Iris pigment epithelial cell (primary cell): ENCODE data around the gene ACAD8.

Experiments used
- DNase-seq: peaks from one replicate; pipeline ENCODE4 v3.0.0-alpha.2; 2011; ENCODE audit warnings: low read depth

ACAD8 gene

DNA sequence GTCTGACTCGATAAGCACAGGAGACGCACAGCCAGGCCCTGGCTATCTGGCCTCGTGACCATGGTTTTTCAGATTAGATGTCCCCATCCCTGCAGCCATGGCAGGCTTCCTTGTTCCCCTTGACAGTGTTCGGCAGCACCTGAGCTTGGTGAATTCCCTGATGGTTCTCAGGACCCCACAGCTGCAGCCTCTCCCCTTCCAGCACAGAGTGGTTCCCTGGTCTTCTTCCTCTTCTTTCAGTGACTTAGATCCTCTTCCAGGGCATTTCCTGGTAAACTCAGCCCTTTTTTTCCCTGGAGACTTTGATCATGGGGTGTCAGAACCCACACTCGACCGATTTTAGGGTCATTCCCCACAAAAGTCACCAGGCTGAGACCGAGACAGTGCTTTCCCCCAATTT lies 37.3 kb downstream of the ACAD8 start:
- DNase-seq: no peak

DNA sequence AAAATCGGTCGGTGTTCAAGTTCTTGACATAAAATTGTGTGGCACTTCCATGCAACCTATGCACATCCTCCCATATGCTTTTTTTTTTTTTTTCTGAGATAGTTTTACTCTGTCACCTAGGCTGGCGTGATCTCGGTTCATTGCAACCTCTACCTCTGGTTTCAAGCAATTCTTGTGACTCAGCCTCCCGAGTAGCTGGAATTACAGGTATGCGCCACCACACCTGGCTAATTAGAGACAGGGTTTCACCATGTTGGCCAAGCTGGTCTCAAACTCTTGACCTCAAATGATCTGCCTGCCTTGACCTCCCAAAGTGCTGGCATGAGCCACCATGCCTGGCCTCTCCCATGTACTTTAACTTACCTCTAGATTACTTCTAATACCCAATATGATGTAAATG lies 37.8 kb downstream of the ACAD8 start:
- DNase-seq: no peak

DNA sequence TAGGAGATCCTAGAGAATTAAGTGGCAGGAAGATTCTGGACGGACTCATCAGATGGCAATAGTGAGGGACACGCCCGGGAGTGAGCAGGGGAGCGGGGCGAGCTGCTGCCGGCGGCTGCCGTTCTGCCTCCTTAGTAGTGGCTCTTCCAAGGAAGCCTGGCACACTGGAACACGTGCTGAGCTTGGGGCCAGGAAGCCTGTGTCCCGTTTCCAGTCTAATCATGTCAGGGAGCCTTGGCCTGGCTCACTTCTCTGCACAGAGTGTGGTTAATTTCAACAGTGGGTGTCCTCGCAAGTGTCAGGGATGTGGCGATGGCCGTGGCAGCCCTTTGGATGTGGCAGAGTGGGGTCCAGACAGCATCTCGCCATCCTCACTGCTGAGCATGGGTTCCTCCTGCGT lies 39.3 kb downstream of the ACAD8 start:
- DNase-seq: no peak

DNA sequence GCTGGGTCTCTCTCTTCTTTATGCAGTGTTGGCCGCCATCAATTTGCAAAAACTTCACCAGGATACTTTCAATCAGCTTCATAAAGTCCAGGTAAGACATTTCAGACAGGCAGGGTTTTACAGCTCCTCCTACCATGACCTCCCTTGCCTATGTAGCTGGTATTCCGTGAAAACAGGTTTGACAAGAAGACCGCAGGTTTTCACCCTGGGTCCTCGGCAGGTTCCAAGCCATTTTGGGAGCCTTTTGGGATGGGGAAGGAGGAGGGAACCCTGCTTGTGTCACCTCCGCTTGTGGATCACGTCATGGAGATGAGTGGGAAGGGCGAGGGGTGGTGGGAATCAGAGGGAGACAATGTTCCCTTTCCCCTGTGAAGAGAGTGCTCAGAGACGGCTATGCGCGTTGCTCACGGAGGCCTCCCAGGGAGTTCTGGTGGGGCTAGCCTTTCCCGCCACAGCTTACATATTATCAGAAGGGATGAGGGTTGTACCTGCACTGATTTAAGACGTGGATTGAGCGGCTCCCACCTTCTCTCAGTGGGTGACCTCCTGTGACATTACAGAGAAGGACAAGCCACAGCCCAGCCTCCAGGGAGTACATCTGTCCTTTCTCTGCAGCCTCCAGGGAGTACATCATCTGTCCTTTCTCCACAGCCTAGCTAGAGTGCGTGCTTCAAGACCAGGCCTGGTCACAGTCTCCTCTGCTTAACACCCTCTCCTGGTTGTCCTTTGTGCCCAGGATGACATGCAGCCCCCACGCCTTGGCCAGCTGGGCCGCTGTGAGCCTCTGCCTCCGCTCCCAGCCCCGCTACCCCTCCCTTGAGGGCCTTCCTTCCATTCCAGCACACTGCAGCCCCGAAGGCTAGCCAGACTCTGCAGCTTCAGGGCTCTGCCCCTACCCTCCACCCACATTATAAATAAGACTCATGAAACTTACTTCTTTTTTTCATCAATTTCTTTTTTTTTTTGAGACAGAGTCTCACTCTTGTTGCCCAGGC lies 40.0 kb downstream of the ACAD8 start:
- DNase-seq: no peak

DNA sequence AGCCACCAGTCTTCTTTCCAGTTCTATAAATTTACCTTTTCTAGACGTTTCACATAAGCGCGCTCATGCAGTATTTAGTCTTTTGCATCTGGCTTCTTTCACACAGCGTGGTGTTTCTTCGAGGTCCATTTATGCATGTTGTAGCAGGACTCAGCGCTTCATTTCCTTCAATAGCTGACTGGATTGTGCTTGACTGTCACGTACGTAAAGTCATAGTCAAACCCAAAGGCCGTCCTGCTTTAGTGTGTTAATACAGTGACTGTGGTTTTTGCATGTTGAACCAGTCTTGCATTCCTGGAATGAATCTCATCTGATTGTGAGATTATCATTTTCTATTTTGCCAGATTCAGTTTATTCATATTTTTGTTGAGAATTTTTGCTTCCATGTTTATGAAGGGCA lies 41.3 kb downstream of the ACAD8 start:
- DNase-seq: no peak

DNA sequence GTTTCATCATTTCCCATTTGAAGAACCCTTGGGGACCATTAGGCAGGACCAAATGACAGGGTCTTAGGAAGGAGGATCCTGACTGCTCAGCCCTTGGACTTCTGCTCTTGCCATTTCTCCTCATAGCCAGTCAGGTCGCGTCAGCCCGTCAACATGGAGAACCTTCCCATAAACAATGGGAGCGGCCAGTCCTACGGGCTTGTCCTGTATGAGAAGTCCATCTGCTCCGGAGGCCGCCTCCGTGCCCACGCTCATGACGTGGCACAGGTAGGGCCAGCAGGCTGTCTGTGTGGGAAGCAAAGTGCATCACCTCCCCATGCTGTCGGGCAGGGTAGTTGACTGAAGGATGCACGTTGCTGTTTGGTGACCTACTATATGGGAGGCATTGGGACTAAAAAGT lies 58.9 kb downstream of the ACAD8 start:
- DNase-seq: no peak

DNA sequence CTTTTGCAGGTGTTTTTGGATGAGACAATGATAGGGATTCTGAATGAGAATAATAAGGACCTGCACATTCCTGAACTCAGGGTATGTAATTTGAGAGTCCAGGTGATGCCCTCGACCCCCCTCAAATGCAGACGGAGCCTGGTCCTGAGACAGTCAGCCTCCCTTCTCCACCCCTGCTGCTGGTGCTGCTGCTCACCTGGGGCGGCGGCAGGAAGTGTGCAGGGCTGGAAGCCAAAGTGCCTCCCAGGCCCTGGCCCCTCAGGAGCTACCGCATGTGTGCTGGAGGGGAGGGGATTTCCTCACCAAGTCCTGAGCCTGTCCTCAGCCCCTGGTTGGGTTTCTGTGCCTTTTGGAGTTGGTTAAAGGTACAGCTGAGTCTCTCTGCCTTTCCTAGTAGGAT lies 59.4 kb downstream of the ACAD8 start:
- no peak for DNase-seq

DNA sequence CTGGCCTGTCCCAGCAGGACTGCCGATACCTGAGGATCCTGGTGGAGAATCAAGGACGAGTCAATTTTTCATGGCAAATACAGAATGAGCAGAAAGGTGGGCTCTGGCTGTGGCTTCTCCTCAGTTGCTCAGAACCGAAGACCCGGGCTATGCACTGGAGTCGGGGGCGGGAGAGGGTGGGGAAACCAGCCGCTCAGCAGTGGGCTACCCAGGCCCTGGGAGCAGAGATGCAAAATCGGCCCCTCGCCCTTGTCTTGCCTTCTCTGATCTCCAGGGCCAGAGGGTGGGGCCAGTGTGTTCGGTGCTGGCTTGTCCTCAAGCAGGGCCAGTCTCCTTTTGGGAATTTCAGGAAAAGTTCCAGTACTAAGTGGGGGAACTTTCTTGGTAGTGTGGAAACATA lies 60.0 kb downstream of the ACAD8 start:
- DNase-seq: no peak

DNA sequence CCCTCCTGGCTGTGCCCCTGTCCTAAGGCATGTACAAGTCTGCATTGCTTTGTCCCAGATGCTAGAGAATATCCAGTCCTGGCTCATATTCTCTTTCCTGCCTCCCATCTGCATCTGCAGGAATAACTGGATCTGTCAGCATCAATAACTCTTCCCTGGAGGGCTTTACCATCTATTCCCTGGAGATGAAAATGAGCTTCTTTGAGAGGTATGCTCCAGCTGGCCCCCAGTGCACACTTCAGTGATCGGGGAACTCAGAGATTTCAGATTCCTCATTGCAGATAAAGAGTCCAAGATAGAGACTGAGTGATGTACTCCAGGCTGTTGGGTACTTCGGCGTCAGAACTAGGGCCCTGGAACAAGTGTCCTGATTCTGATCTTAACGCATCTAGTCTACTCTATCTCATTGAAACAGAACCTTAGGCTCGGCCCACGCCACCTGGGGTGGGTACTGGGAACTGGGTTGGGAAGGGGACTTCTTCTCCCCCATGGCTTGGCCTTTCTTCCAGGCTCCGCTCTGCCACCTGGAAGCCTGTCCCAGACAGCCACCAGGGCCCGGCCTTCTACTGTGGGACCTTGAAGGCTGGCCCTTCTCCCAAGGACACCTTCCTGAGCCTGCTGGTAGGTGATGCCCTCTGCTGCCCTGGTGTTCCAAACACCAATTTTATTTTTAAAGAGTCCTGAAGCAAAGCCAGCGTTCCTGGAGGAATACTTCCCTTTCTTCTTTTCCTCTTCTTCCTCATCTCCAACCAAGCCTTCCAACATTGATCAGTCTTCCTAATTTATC lies 60.6 kb downstream of the ACAD8 start:
- no peak for DNase-seq
